ENCODE data around the gene SMG1.

DNA sequence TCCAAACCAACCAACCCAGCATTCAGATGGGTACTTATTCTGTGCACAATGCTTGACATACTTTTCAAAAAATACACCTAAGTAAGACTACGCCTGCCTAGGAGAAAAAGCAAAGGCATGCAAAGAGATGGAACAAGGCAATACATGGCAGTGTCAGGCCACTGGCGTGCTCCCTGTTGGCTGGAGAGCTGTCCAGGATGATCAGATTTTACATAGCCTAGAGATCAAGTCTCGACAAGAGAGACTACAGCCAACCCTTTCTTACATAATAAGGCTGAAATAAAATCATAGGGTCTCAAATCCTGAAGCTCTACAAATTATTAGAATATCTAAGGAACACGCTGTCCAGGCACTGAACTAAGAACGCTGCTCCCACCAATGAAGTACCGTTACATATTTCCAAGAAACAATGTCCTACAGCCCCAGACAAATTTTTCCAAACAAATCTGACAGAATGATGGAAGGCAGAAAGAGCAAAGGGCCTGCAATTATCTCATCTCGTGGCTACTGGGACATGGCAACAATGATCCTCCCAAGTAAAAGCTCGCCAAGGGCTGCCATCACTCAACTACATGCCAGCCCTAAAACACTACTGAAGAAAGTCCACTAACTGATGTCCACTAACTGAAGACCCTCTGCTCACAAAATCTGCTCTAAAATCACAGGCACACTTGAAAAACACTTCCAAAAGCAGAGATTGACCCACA lies 141.1 kb downstream of the SMG1 start:
- TF ChIP-seq, protein P1, sequence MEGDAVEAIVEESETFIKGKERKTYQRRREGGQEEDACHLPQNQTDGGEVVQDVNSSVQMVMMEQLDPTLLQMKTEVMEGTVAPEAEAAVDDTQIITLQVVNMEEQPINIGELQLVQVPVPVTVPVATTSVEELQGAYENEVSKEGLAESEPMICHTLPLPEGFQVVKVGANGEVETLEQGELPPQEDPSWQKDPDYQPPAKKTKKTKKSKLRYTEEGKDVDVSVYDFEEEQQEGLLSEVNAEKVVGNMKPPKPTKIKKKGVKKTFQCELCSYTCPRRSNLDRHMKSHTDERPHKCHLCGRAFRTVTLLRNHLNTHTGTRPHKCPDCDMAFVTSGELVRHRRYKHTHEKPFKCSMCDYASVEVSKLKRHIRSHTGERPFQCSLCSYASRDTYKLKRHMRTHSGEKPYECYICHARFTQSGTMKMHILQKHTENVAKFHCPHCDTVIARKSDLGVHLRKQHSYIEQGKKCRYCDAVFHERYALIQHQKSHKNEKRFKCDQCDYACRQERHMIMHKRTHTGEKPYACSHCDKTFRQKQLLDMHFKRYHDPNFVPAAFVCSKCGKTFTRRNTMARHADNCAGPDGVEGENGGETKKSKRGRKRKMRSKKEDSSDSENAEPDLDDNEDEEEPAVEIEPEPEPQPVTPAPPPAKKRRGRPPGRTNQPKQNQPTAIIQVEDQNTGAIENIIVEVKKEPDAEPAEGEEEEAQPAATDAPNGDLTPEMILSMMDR (IDR thresholded peaks at IDR 0.05 in 4 of 5, conservative IDR thresholded peaks at IDR 0.05 in 1 of 5) = no peak
- no peak for TF ChIP-seq POLR2A (IDR thresholded peaks at IDR 0.05)
